SK-N-SH (cell line): Measurements from ENCODE around the gene ALAS2. TPM values are rescaled to one million over a fixed set of nuclear protein-coding genes. Genes with fewer than 3 reads are reported as not detected.

ENCODE experiments used
- CTCF ChIA-PET: fragments of 300-600, 350-600 bp; formaldehyde crosslinking; extraction: SDS; loops from one replicate; lab custom pipeline; 2021; lab: Yijun Ruan, JAX
- POLR2A ChIA-PET: fragments of 350-600 bp; sonication (Branson Sonifier 250); formaldehyde crosslinking; extraction: SDS; loops from one replicate; lab custom pipeline; 2020; ENCODE audit warnings: antibody characterized with exemption, inconsistent platforms; lab: Yijun Ruan, JAX
- DNase-seq: peaks from one replicate; pipeline ENCODE4 v3.0.0; 2012
- H2AFZ ChIP-seq: fragments of 200-600 bp; sonication (generic); 2 replicates; pipeline ENCODE4 v1.8.1; 2016; ENCODE audit warnings: antibody characterized with exemption, mild to moderate bottlenecking, low read depth
- H3F3A ChIP-seq: fragments of 200-600 bp; sonication (generic); replicated peaks from 2 replicates; pipeline ENCODE3; 2016; ENCODE audit warnings: antibody characterized with exemption, mild to moderate bottlenecking; ENCODE audit not compliant: insufficient read depth
- H3K27ac ChIP-seq, 2 experiments: fragments of 200-500 bp in 1 of 2; fragments of 200-600 bp in 1 of 2; sonication (Bioruptor generic) in 1 of 2; sonication (generic), shearing (Covaris generic) in 1 of 2; 2 replicates each; pipeline versions ENCODE4 v1.5.1 to v1.6.1; 2014 to 2016; ENCODE audit warnings: low read depth in 2 of 2, inconsistent platforms in 1 of 2, low read length in 1 of 2, mild to moderate bottlenecking in 1 of 2, mixed read lengths in 1 of 2
- H3K27me3 ChIP-seq: fragments of 200-600 bp; sonication (generic), shearing (Covaris generic); 2 replicates; pipeline ENCODE4 v1.6.1; 2016; ENCODE audit warnings: mixed run types; ENCODE audit not compliant: insufficient read depth
- H3K36me3 ChIP-seq, 2 experiments: fragments of 200-500 bp in 1 of 2; fragments of 200-600 bp in 1 of 2; sonication (Bioruptor generic) in 1 of 2; sonication (generic) in 1 of 2; replicated peaks in 1 of 2; 2 replicates each; pipeline versions ENCODE3 to v1.5.1; 2014 to 2016; ENCODE audit warnings: low read length in 1 of 2, mild to moderate bottlenecking in 1 of 2; ENCODE audit not compliant: insufficient read depth in 2 of 2, control insufficient read depth in 1 of 2
- H3K4me1 ChIP-seq, 2 experiments: fragments of 200-500 bp in 1 of 2; fragments of 200-600 bp in 1 of 2; sonication (Bioruptor generic) in 1 of 2; sonication (generic), shearing (Covaris generic) in 1 of 2; 2 replicates each; pipeline versions ENCODE4 v1.5.1 to v1.6.1; 2014 to 2016; ENCODE audit warnings: low read depth in 1 of 2, low read length in 1 of 2, mixed run types in 1 of 2; ENCODE audit not compliant: insufficient read depth in 2 of 2, control insufficient read depth in 1 of 2
- H3K4me2 ChIP-seq: fragments of 200-600 bp; sonication (generic), shearing (Covaris generic); 2 replicates; pipeline ENCODE4 v1.6.1; 2017; ENCODE audit warnings: mixed run types
- H3K4me3 ChIP-seq, 2 experiments: fragments of 200-500 bp in 1 of 2; fragments of 200-600 bp in 1 of 2; sonication (Bioruptor generic) in 1 of 2; sonication (generic), shearing (Covaris generic) in 1 of 2; 2 replicates each; pipeline versions ENCODE4 v1.5.1 to v1.8.1; 2014 to 2016; ENCODE audit warnings: low read depth in 2 of 2, inconsistent platforms in 1 of 2, low read length in 1 of 2, mild to moderate bottlenecking in 1 of 2, mixed read lengths in 1 of 2, moderate library complexity in 1 of 2
- H3K79me2 ChIP-seq: fragments of 200-600 bp; sonication (generic); 2 replicates; pipeline ENCODE4 v1.8.1; 2017; ENCODE audit warnings: mild to moderate bottlenecking; ENCODE audit not compliant: insufficient read depth
- H3K9ac ChIP-seq: fragments of 200-600 bp; sonication (generic); 2 replicates; pipeline ENCODE4 v1.6.1; 2017; ENCODE audit warnings: mixed run types
- H3K9me2 ChIP-seq: fragments of 200-600 bp; sonication (generic); 2 replicates; pipeline ENCODE4 v1.6.1; 2017; ENCODE audit warnings: mixed run types
- H3K9me3 ChIP-seq: fragments of 200-600 bp; sonication (generic); 2 replicates; pipeline ENCODE4 v1.6.1; 2017; ENCODE audit warnings: mixed run types, mild to moderate bottlenecking, moderate library complexity
- H4K20me1 ChIP-seq: fragments of 200-600 bp; sonication (generic); 2 replicates; pipeline ENCODE4 v1.6.1; 2017; ENCODE audit warnings: mild to moderate bottlenecking, mixed run types; ENCODE audit not compliant: insufficient read depth
- CHD2 ChIP-seq: fragments of 150-350 bp; IDR thresholded peaks from 2 replicates; pipeline ENCODE4 v1.6.1; 2018; ENCODE audit warnings: low read length; ENCODE audit not compliant: partially characterized antibody
- ELF1 ChIP-seq: IDR thresholded peaks from 2 replicates; pipeline ENCODE4 v1.4.0; 2012
- EP300 ChIP-seq, 2 experiments: IDR thresholded peaks; 2 replicates each; pipeline versions ENCODE4 v1.4.0 to v1.6.1; 2012; ENCODE audit warnings: borderline replicate concordance in 1 of 2, low read depth in 1 of 2, low read length in 1 of 2
- FOSL2 ChIP-seq: IDR thresholded peaks from 2 replicates; pipeline ENCODE4 v1.4.0; 2012; ENCODE audit warnings: low read depth, mild to moderate bottlenecking, moderate library complexity, borderline replicate concordance
- FOXJ3 ChIP-seq: sonication (generic); formaldehyde crosslinking; IDR thresholded peaks from 2 replicates; pipeline ENCODE4 v1.5.1; 2020; ENCODE audit warnings: mild to moderate bottlenecking, missing genetic modification reagents
- GATA2 ChIP-seq: sonication (generic); formaldehyde crosslinking; IDR thresholded peaks from 2 replicates; pipeline ENCODE4 v1.5.0; 2020; ENCODE audit warnings: mild to moderate bottlenecking, missing genetic modification reagents
- JUND ChIP-seq: IDR thresholded peaks from 2 replicates; pipeline ENCODE4 v1.4.0; 2012
- NFIC ChIP-seq: IDR thresholded peaks from 2 replicates; pipeline ENCODE4 v1.4.0; 2012; ENCODE audit warnings: borderline replicate concordance
- NRF1 ChIP-seq: IDR thresholded peaks from 2 replicates; pipeline ENCODE4 v1.6.1; 2012; ENCODE audit warnings: low read depth, mild to moderate bottlenecking, low read length
- POLR2AphosphoS5 ChIP-seq: IDR thresholded peaks from 2 replicates; pipeline ENCODE4 v1.6.1; 2012; ENCODE audit warnings: low read depth, low read length
- RAD21 ChIP-seq: IDR thresholded peaks from 2 replicates; pipeline ENCODE4 v1.6.1; 2012; ENCODE audit warnings: mild to moderate bottlenecking, low read length
- RXRA ChIP-seq: IDR thresholded peaks from 2 replicates; pipeline ENCODE4 v1.4.0; 2012; ENCODE audit warnings: low read depth, mild to moderate bottlenecking, borderline replicate concordance
- SIN3A ChIP-seq: IDR thresholded peaks from 2 replicates; pipeline ENCODE4 v1.6.1; 2012; ENCODE audit warnings: low read depth, mild to moderate bottlenecking, low read length, moderate library complexity, borderline replicate concordance
- TEAD4 ChIP-seq: IDR thresholded peaks from 2 replicates; pipeline ENCODE4 v1.4.0; 2012; ENCODE audit warnings: mild to moderate bottlenecking, borderline replicate concordance; ENCODE audit not compliant: insufficient read depth
- YY1 ChIP-seq: IDR thresholded peaks from 2 replicates; pipeline ENCODE4 v1.4.0; 2012; ENCODE audit warnings: low read depth, mild to moderate bottlenecking
- WGBS: methylation state at CpG from one replicate; pipeline ENCODE4 v1.1.6; 2017; ENCODE audit warnings: low lambda C conversion rate; 5-methylcytosine and 5-hydroxymethylcytosine counted together
- polyA plus RNA-seq, 3 experiments: library from polyadenylated mRNA; depleted of rRNA; stranded (reverse); fragments of >200 nt; gene quantifications; 2 replicates each; pipeline ENCODE4 v1.2.3, GENCODE V29; 2012
- TF ChIP-seq, protein P1 (sequence below): IDR thresholded peaks from 2 replicates; pipeline ENCODE4 v1.4.0; 2012; ENCODE audit warnings: low read depth, borderline replicate concordance
- TF ChIP-seq, protein P2 (sequence below): IDR thresholded peaks from 2 replicates; pipeline ENCODE4 v1.6.1; 2012; ENCODE audit warnings: mild to moderate bottlenecking, low read depth, low read length, moderate library complexity
- TF ChIP-seq, protein P3 (sequence below): fragments of 150-350 bp; IDR thresholded peaks from 2 replicates; pipeline ENCODE4 v1.6.1; 2017; ENCODE audit warnings: antibody characterized with exemption, low read length, low read depth, borderline replicate concordance
- TF ChIP-seq, protein P4 (sequence below): fragments of 200-600 bp; sonication (generic); IDR thresholded peaks from 2 replicates; pipeline ENCODE4 v1.6.1; 2017; ENCODE audit warnings: antibody characterized with exemption, mild to moderate bottlenecking, moderate library complexity

Gene ALAS2
- polyA plus RNA-seq, 1 of the 3 experiments (the other 2 are of a cell fraction), result not detected

DNA sequence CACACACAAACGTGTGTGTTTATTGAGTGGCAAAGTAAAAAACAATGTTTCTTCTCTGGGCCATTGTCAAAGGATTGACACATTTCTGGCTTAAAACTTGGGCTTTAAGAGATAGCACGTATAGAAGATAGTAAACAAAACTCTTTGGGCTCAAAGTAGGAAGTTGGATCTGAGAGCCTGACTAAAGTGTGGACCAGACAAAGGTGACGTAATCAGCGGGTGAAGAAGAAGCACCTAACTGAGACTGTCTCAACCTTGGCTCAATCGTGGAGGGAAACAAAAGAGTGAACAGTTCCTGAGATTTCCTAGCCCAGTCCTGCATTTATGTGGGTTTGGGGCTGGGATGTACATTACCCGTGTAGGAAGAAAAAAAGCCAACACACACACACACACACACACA, 50.4 kb downstream of the ALAS2 start:
- no peak for DNase-seq
- Histone ChIP-seq H2AFZ (no peak overlapping the region), H3K9ac (no peak overlapping the region), H3K79me2 (no peaks in the 10 kb centered on the region), H3K27me3 (no peaks in the 10 kb centered on the region), H3K9me2 (no peaks in the 10 kb centered on the region), H3K4me2 (no peak overlapping the region), H3K36me3 (no peaks in the 10 kb centered on the region), H4K20me1 (no peaks in the 10 kb centered on the region), H3F3A (no peaks in the 10 kb centered on the region), H3K4me1 (no peaks in the 10 kb centered on the region), H3K9me3 (no peaks in the 10 kb centered on the region), H3K4me3 (no peak overlapping the region), H3K27ac (no peak overlapping the region)
- TF ChIP-seq EP300 (IDR thresholded peaks at IDR 0.05; ENCODE audit: borderline replicate concordance in 1 of 2, low read depth in 1 of 2, low read length in 1 of 2) (no peak), NRF1 (no peak), JUND (no peak), CHD2 (no peak), NFIC (no peak), GATA2 (CRISPR knock-in tag) (no peak), SIN3A (no peak), ELF1 (no peak), FOSL2 (no peak), POLR2AphosphoS5 (no peak), FOXJ3 (no peak), RAD21 (no peak), YY1 (no peak), TEAD4 (no peak), RXRA (no peak)
- TF ChIP-seq, protein P1, sequence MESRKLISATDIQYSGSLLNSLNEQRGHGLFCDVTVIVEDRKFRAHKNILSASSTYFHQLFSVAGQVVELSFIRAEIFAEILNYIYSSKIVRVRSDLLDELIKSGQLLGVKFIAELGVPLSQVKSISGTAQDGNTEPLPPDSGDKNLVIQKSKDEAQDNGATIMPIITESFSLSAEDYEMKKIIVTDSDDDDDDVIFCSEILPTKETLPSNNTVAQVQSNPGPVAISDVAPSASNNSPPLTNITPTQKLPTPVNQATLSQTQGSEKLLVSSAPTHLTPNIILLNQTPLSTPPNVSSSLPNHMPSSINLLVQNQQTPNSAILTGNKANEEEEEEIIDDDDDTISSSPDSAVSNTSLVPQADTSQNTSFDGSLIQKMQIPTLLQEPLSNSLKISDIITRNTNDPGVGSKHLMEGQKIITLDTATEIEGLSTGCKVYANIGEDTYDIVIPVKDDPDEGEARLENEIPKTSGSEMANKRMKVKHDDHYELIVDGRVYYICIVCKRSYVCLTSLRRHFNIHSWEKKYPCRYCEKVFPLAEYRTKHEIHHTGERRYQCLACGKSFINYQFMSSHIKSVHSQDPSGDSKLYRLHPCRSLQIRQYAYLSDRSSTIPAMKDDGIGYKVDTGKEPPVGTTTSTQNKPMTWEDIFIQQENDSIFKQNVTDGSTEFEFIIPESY, result no peak
- TF ChIP-seq, protein P2, sequence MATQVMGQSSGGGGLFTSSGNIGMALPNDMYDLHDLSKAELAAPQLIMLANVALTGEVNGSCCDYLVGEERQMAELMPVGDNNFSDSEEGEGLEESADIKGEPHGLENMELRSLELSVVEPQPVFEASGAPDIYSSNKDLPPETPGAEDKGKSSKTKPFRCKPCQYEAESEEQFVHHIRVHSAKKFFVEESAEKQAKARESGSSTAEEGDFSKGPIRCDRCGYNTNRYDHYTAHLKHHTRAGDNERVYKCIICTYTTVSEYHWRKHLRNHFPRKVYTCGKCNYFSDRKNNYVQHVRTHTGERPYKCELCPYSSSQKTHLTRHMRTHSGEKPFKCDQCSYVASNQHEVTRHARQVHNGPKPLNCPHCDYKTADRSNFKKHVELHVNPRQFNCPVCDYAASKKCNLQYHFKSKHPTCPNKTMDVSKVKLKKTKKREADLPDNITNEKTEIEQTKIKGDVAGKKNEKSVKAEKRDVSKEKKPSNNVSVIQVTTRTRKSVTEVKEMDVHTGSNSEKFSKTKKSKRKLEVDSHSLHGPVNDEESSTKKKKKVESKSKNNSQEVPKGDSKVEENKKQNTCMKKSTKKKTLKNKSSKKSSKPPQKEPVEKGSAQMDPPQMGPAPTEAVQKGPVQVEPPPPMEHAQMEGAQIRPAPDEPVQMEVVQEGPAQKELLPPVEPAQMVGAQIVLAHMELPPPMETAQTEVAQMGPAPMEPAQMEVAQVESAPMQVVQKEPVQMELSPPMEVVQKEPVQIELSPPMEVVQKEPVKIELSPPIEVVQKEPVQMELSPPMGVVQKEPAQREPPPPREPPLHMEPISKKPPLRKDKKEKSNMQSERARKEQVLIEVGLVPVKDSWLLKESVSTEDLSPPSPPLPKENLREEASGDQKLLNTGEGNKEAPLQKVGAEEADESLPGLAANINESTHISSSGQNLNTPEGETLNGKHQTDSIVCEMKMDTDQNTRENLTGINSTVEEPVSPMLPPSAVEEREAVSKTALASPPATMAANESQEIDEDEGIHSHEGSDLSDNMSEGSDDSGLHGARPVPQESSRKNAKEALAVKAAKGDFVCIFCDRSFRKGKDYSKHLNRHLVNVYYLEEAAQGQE, result no peak
- TF ChIP-seq, protein P3, sequence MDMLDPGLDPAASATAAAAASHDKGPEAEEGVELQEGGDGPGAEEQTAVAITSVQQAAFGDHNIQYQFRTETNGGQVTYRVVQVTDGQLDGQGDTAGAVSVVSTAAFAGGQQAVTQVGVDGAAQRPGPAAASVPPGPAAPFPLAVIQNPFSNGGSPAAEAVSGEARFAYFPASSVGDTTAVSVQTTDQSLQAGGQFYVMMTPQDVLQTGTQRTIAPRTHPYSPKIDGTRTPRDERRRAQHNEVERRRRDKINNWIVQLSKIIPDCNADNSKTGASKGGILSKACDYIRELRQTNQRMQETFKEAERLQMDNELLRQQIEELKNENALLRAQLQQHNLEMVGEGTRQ, result no peak
- TF ChIP-seq, protein P4, sequence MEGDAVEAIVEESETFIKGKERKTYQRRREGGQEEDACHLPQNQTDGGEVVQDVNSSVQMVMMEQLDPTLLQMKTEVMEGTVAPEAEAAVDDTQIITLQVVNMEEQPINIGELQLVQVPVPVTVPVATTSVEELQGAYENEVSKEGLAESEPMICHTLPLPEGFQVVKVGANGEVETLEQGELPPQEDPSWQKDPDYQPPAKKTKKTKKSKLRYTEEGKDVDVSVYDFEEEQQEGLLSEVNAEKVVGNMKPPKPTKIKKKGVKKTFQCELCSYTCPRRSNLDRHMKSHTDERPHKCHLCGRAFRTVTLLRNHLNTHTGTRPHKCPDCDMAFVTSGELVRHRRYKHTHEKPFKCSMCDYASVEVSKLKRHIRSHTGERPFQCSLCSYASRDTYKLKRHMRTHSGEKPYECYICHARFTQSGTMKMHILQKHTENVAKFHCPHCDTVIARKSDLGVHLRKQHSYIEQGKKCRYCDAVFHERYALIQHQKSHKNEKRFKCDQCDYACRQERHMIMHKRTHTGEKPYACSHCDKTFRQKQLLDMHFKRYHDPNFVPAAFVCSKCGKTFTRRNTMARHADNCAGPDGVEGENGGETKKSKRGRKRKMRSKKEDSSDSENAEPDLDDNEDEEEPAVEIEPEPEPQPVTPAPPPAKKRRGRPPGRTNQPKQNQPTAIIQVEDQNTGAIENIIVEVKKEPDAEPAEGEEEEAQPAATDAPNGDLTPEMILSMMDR, result no peak
- 36% methylated on average over 6 of the region's 6 CpGs for WGBS
- ChIA-PET POLR2A (no interaction called here), CTCF (no interaction called here)
